SH-SY5Y (cell line): ENCODE measurements around the gene TBC1D22A.

Source experiments
- GATA2 ChIP-seq: IDR thresholded peaks from 2 replicates; pipeline ENCODE4 v1.6.1; 2011; ENCODE audit warnings: mild to moderate bottlenecking, low read depth, low read length
- GATA3 ChIP-seq: IDR thresholded peaks from 2 replicates; pipeline ENCODE4 v1.6.1; 2011; ENCODE audit warnings: low read depth, mild to moderate bottlenecking, low read length, moderate library complexity

DNA sequence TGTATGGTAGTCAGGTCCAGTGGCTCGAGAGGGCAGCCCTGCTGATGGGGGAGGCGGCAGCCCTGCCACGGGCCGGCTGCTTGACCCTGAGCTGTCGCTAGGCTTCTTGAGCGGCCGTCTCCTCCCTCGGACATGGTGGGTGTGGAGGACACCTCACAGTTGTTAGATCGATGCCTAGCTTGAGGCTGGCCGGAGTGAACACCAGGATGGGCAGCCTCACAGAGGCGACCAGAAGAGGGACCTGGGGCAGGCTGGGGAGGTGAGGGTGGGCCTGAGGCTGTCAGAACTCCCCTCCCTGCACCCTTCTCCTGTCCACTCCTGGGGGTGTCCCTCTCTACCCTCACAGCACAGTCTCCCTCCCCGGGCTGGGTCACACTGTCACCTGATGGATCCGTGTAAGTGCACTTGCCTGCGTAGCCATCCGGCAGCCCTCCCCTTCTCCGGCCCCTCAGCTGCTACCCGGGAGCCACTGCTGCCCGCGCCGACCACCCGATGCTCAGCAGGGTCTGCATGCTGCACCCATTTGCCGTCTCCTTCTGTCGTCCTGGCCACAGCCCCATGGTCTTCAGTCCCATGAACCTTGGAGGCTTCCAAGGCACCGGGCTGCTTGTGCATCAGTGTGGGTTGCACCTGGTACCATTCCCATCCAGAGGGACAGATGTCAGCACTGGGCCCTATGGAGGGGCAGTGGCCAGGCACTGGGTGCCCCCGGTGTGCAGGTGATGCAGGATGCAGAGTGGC lies 394.1 kb downstream of the TBC1D22A start:
- no peak for TF ChIP-seq GATA2
- TF ChIP-seq GATA3 = no peak
